ENCODE data around the gene KCNAB3. TPM values are rescaled to one million over a fixed set of nuclear protein-coding genes. Genes with fewer than 3 reads are reported as not detected.

Gene KCNAB3
- total and polyA plus RNA-seq, 9 of the 15 experiments (the other 6 are each of a cell fraction or from before 2014, with no cell fraction given): 0.03 to 2.5 (median 1.1) TPM

- TF ChIP-seq ARID3B (CRISPR knock-in tag; IDR thresholded peaks at IDR 0.05; ENCODE audit: borderline replicate concordance): no peak
- TF ChIP-seq TGIF2 (CRISPR knock-in tag; IDR thresholded peaks at IDR 0.05): no peak
- no peak for TF ChIP-seq ZNF398 (CRISPR knock-in tag; IDR thresholded peaks at IDR 0.05)
- peak; percentile 97 for TF ChIP-seq ZKSCAN1 (IDR thresholded peaks at IDR 0.05; ENCODE audit: low read depth, low read length)
Measured at GRCh38 chr17:7932483-7932891, 2.8 kb upstream of the KCNAB3 start (continued).

- Histone ChIP-seq H3K36me3 (ENCODE audit: control insufficient read depth, insufficient read depth, low read length) (peaks cover 30% of the 10 kb centered on the region; the same call in 2 of the 3 replicates), H3K79me2 (ENCODE audit: control insufficient read depth, insufficient read depth, low read length) (peaks cover 38% of the 10 kb centered on the region), H3K4me3 (peak within 1 kb of the TSS; percentile 87), H3K27me3 (ENCODE audit: control insufficient read depth in 2 of 2, insufficient read depth in 2 of 2, low read length in 2 of 2) (no peaks in the 10 kb centered on the region), H3K9me3 (replicated peaks; ENCODE audit: control insufficient read depth, insufficient read depth, low read depth, low read length) (no peaks in the 10 kb centered on the region), H4K20me1 (replicated peaks; ENCODE audit: control insufficient read depth, insufficient read depth, low read length) (no peaks in the 10 kb centered on the region; the same call in 1 of the 2 replicates), H3K4me2 (ENCODE audit: insufficient read depth, low read length) (peak within 1 kb of the TSS; percentile 100), H3K9me1 (ENCODE audit: control insufficient read depth, insufficient read depth, low read length) (no peaks in the 10 kb centered on the region), H2AFZ (ENCODE audit: low read depth, low read length) (peak within 1 kb of the TSS; percentile 95), H3K27ac (ENCODE audit: extremely low read depth, low read depth, low read length) (peak within 1 kb of the TSS; percentile 100), H3K9ac (ENCODE audit: insufficient read depth in 1 of 2, low read depth in 2 of 2, low read length in 2 of 2) (peak within 1 kb of the TSS; percentile 94 to 99), H3K4me1 (replicated peaks in 1 of 2; ENCODE audit: control insufficient read depth in 2 of 2, insufficient read depth in 2 of 2, low read length in 2 of 2) (peaks cover 10 to 12% of the 10 kb centered on the region in 2 experiments; a peak in 3 of 5 replicates)
- FAIRE-seq: peak; percentile 95
- ChIA-PET POLR2A (interaction anchor here (0.5 to 2.6 kb wide), 11 partner anchors 9 to 1217 kb away, joined by 3 to 14 read pairs (median 4); partner anchors contain the start of gene RNF227), CTCF (ENCODE audit: low intra/inter-chr PET ratio) (interaction anchor here (0.6 to 0.7 kb wide), 2 partner anchors 19 to 58 kb away, joined by 3 to 5 read pairs; no protein-coding TSS in a partner anchor)
- in situ Hi-C loops (cut with MboI) (no loop called here), intact Hi-C loops (cut with micrococcal nuclease) (no loop called here)
- WGBS (ENCODE audit: insufficient coverage, low coverage, missing lambda C conversion rate): under 1% methylated on average over 31 of the region's 55 CpGs
- peak; percentile 93 to 98 (median 96) for DNase-seq (ENCODE audit: extremely low read depth in 1 of 4, low spot score in 3 of 4)
- no TSS peak for BruUV-seq (replicated peaks)
- peak; percentile 96 for ATAC-seq
- TF ChIP-seq TFAP4 (CRISPR knock-in tag; IDR thresholded peaks at IDR 0.05; ENCODE audit: borderline replicate concordance): peak; percentile 78; the same call in 1 of the 2 replicates
- TF ChIP-seq KLF1 (tag; IDR thresholded peaks at IDR 0.05): no peak
- TF ChIP-seq MYBL2 (IDR thresholded peaks at IDR 0.05; ENCODE audit: low read depth): peak; percentile 87
- TF ChIP-seq MYBL2 (CRISPR knock-in tag; IDR thresholded peaks at IDR 0.05; ENCODE audit: borderline replicate concordance): no peak
- TF ChIP-seq BCL6 (CRISPR knock-in tag; IDR thresholded peaks at IDR 0.05): no peak
Measured at GRCh38 chr17:7931709-7932482, 2.2 kb upstream of the KCNAB3 start, which contains the start of the genes CNTROB and TRAPPC1. Gene CNTROB, plus strand, starts transcription at chr17:7932206. Its CDS starts 874 bp downstream, at chr17:7933080. Gene TRAPPC1, minus strand, starts transcription at chr17:7931946. Its CDS starts 117 bp downstream, at chr17:7931829.

Measured in K562 (cell line).